ENCODE data around the gene CALU. TPM values are rescaled to one million over a fixed set of nuclear protein-coding genes. Genes with fewer than 3 reads are reported as not detected.

The CALU gene
- total RNA-seq, 4 donors from 2014 or later: 23.6 to 1,780 (median 44.0) TPM

DNA sequence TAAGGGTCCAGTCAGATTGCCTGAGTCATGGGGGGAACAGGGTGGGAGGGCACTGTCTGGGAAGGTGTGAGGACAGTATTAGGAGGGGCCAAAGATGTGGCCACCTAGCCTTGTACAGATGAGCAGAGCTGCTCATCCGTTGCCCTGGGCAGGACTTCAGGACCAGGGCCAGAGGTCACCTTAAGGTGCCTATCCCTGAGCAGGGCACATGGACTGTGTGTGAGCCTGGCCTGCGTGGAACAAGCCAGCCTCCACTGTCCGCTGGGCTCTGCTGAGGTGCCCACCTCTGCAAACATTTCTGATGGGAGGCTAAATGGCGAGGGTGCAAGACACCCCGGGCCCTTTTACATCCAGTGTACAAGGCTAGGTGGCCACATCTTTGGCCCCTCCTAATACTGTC lies 39.8 kb downstream of the CALU start:
- Histone ChIP-seq H3K36me3 (no peaks in the 10 kb centered on the region), H3K9me3 (peaks cover 3 to 9% of the 10 kb centered on the region in 2 donors), H3K27ac (no peak overlapping the region), H3K27me3 (no peaks in the 10 kb centered on the region), H3K4me3 (no peak overlapping the region), H3K4me1 (peaks cover 0 to 4% (median 0%) of the 10 kb centered on the region in 4 donors)
- DNase-seq: no peak
- WGBS, 2 donors (ENCODE audit: low coverage in 1 of 2): 88% methylated on average over 5 of the region's 5 CpGs; no CpG with 5 or more reads in 1 of the 2 donors
- in situ Hi-C loops (cut with MboI; ENCODE audit: low pct_ligation_motif_present in 1 of 4, low pct_unique_long_range_greater_than_20kb in 1 of 4, low sequenced_read_pairs in 3 of 4): no loop called here
- TF ChIP-seq POLR2AphosphoS5 (IDR thresholded peaks at IDR 0.05) (no peak), POLR2A (IDR thresholded peaks at IDR 0.05) (no peak), EP300 (IDR thresholded peaks at IDR 0.05; ENCODE audit: low read depth) (no peak)
- TF ChIP-seq, protein P1, sequence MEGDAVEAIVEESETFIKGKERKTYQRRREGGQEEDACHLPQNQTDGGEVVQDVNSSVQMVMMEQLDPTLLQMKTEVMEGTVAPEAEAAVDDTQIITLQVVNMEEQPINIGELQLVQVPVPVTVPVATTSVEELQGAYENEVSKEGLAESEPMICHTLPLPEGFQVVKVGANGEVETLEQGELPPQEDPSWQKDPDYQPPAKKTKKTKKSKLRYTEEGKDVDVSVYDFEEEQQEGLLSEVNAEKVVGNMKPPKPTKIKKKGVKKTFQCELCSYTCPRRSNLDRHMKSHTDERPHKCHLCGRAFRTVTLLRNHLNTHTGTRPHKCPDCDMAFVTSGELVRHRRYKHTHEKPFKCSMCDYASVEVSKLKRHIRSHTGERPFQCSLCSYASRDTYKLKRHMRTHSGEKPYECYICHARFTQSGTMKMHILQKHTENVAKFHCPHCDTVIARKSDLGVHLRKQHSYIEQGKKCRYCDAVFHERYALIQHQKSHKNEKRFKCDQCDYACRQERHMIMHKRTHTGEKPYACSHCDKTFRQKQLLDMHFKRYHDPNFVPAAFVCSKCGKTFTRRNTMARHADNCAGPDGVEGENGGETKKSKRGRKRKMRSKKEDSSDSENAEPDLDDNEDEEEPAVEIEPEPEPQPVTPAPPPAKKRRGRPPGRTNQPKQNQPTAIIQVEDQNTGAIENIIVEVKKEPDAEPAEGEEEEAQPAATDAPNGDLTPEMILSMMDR (IDR thresholded peaks at IDR 0.05): no peak
- intact Hi-C loops (cut with DNase I; ENCODE audit: low total_unique reads): no loop called here

DNA sequence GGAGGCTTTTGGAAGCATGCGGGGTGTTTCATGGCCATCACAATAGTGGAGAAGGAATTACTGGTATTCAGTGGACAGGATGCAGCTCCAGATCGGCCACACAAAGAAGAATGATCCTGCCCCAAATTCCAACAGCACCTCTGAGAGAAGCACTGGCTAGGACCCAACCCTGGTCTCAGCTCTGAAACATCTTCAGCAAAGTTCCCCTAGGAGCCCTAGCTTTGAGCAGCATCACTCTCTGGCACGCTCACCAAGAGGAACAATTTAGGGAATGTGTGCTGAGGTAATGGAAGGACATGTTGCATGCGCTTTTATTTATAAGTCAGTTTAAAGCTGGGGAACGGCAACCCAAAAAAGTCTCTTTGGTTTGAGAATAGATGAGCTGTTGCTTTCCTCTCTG lies 42.0 kb downstream of the CALU start:
- no peaks in the 10 kb centered on the region for H3K27me3 ChIP-seq
- H3K4me1 ChIP-seq: peaks cover 0 to 4% (median 0%) of the 10 kb centered on the region in 4 donors
- no peaks in the 10 kb centered on the region for H3K36me3 ChIP-seq
- DNase-seq: no peak
- intact Hi-C loops (cut with DNase I; ENCODE audit: low total_unique reads) (no loop called here), in situ Hi-C loops (cut with MboI; ENCODE audit: low pct_ligation_motif_present in 1 of 4, low pct_unique_long_range_greater_than_20kb in 1 of 4, low sequenced_read_pairs in 3 of 4) (no loop called here)
- TF ChIP-seq POLR2A (IDR thresholded peaks at IDR 0.05) (no peak), EP300 (IDR thresholded peaks at IDR 0.05; ENCODE audit: low read depth) (no peak), POLR2AphosphoS5 (IDR thresholded peaks at IDR 0.05) (no peak)
- TF ChIP-seq, protein P1 (IDR thresholded peaks at IDR 0.05): no peak
- peaks cover 3 to 9% of the 10 kb centered on the region in 2 donors for H3K9me3 ChIP-seq
- H3K27ac ChIP-seq: peak overlapping the region; percentile 19 to 74 (median 70)
- WGBS, 2 donors (ENCODE audit: low coverage in 1 of 2): 80% methylated on average over 1 to 5 of the region's 5 CpGs
- no peak overlapping the region for H3K4me3 ChIP-seq

DNA sequence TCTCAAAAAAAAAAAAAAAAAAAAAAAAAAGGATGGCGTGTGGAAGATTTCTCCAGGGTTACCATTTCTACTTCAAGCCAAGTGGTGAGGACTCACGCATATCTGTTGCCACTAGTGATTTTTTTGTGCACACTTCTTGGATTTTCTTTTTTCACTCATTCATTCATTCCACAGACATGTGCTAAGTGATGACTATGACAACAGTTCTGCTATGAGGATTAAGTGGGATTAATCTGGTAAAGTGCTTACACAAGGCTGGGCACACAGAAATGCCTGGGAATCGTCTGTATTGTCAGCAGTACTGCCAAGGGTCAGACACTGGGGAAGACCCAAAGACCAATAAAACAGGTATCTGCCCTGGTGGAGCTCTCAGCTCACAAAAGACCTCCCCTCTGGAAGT lies 42.7 kb downstream of the CALU start:
- in situ Hi-C loops (cut with MboI; ENCODE audit: low pct_ligation_motif_present in 1 of 4, low pct_unique_long_range_greater_than_20kb in 1 of 4, low sequenced_read_pairs in 3 of 4): no loop called here
- Histone ChIP-seq H3K9me3 (peaks cover 3 to 9% of the 10 kb centered on the region in 2 donors), H3K27me3 (no peaks in the 10 kb centered on the region), H3K27ac (peak overlapping the region; percentile 22 to 74 (median 70)), H3K4me3 (no peak overlapping the region), H3K36me3 (no peaks in the 10 kb centered on the region), H3K4me1 (peaks cover 0 to 4% (median 0%) of the 10 kb centered on the region in 4 donors)
- TF ChIP-seq EP300 (IDR thresholded peaks at IDR 0.05; ENCODE audit: low read depth) (no peak), POLR2AphosphoS5 (IDR thresholded peaks at IDR 0.05) (no peak), POLR2A (IDR thresholded peaks at IDR 0.05) (no peak)
- TF ChIP-seq, protein P1 (IDR thresholded peaks at IDR 0.05): no peak
- intact Hi-C loops (cut with DNase I; ENCODE audit: low total_unique reads): no loop called here
- 68% methylated on average over 3 of the region's 3 CpGs; no CpG with 5 or more reads in 1 of the 2 donors for WGBS, 2 donors (ENCODE audit: low coverage in 1 of 2)
- no peak for DNase-seq

DNA sequence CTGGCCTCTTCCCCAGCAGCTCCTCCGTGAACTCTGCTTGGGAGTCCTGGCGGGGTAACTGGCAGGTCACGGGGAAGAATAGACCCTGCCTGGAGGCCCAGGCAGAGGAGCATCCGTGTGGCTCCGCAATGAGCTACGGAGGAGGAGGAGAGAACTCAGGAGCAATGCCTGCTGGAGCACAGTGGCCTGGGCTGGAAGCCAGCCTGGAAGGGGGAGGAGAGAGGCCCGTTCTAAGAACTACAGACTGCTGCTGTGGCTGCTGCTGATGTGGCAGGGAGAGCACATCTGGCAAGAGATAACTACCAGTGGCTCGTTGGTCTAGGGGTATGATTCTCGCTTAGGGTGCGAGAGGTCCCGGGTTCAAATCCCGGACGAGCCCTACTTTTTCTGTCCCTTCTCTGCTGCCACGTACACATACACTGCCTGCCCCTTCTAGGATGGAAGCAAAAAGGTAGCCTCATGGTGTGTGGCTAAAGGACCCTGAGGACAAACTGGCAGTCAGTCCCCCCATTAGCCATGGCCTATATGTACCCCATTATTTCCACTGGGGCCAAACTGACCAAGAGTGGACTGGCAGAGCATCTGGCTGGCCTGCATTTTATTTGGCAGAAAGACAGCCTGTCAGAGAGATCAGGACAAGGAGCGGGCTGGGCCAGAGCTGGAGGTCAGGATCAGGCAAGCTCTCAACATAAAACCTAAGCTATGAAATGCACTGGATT lies 44.1 kb downstream of the CALU start:
- Histone ChIP-seq H3K9me3 (peaks cover 2% of the 10 kb centered on the region in 2 donors), H3K4me1 (peaks cover 0 to 4% (median 0%) of the 10 kb centered on the region in 4 donors), H3K27ac (peak overlapping the region; percentile 22 to 74 (median 70)), H3K27me3 (no peaks in the 10 kb centered on the region), H3K4me3 (no peak overlapping the region), H3K36me3 (no peaks in the 10 kb centered on the region)
- peak; percentile 49 for DNase-seq
- WGBS, 2 donors (ENCODE audit: low coverage in 1 of 2): 62 to 80% methylated on average over 1 to 15 of the region's 15 CpGs
- in situ Hi-C loops (cut with MboI; ENCODE audit: low pct_ligation_motif_present in 1 of 4, low pct_unique_long_range_greater_than_20kb in 1 of 4, low sequenced_read_pairs in 3 of 4) (no loop called here), intact Hi-C loops (cut with DNase I; ENCODE audit: low total_unique reads) (no loop called here)
- TF ChIP-seq, protein P1 (IDR thresholded peaks at IDR 0.05): no peak
- TF ChIP-seq POLR2A (IDR thresholded peaks at IDR 0.05) (no peak), EP300 (IDR thresholded peaks at IDR 0.05; ENCODE audit: low read depth) (no peak), POLR2AphosphoS5 (IDR thresholded peaks at IDR 0.05) (no peak)
